ENCODE data around the gene IKZF1.

DNA sequence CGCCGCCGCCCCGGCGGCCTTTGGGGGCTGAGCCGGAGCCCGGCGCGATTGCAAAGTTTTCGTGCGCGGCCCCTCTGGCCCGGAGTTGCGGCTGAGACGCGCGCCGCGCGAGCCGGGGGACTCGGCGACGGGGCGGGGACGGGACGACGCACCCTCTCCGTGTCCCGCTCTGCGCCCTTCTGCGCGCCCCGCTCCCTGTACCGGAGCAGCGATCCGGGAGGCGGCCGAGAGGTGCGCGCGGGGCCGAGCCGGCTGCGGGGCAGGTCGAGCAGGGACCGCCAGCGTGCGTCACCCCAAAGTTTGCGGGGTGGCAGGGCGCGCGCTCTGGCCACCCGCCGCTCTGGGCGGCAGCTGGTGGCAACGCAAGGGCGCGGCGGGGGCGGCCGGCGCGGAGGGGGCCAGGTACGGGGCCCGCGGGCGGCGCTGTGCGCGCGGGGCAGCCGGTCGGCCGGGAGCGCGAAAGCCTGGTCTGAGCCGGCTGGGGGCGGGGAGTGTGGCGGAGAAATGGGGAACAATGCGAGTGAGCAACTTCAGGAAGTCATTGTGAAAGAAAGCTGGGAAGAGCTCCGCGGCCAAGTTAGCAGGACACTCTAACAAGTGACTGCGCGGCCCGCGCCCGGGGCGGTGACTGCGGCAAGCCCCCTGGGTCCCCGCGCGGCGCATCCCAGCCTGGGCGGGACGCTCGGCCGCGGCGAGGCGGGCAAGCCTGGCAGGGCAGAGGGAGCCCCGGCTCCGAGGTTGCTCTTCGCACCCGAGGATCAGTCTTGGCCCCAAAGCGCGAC lies at the start of gene IKZF1:
- peak; percentile 89 for TF ChIP-seq EZH2 (IDR thresholded peaks at IDR 0.05; ENCODE audit: borderline replicate concordance, low read depth, low read length, poor library complexity, severe bottlenecking)
- TF ChIP-seq, protein P1, sequence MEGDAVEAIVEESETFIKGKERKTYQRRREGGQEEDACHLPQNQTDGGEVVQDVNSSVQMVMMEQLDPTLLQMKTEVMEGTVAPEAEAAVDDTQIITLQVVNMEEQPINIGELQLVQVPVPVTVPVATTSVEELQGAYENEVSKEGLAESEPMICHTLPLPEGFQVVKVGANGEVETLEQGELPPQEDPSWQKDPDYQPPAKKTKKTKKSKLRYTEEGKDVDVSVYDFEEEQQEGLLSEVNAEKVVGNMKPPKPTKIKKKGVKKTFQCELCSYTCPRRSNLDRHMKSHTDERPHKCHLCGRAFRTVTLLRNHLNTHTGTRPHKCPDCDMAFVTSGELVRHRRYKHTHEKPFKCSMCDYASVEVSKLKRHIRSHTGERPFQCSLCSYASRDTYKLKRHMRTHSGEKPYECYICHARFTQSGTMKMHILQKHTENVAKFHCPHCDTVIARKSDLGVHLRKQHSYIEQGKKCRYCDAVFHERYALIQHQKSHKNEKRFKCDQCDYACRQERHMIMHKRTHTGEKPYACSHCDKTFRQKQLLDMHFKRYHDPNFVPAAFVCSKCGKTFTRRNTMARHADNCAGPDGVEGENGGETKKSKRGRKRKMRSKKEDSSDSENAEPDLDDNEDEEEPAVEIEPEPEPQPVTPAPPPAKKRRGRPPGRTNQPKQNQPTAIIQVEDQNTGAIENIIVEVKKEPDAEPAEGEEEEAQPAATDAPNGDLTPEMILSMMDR (conservative IDR thresholded peaks at IDR 0.05; ENCODE audit: low read depth, low read length) = no peak

Measured in A673 (cell line).